Inflammatory macrophage (primary cell): ENCODE results near the gene COL6A5.
A peak's percentile ranks its signal among the peaks of the same experiment; 100 is the strongest.
"Not testable (repeated sequence)": the region's sequence is repeated elsewhere in the genome, so short reads cannot be mapped to it uniquely, and the experiment has no call there.

Source experiments
- DNase-seq, 2 donors: peaks; one replicate each; pipeline ENCODE4 v3.0.0-alpha.2; 2020 to 2022
- total RNA-seq, 18 experiments: gene quantifications; one replicate each; lab custom pipeline; 2026; ENCODE audit warnings: mixed read lengths in 6 of 18, inconsistent platforms in 2 of 18; lab: John Stamatoyannopoulos, UW

The COL6A5 gene, protein sequence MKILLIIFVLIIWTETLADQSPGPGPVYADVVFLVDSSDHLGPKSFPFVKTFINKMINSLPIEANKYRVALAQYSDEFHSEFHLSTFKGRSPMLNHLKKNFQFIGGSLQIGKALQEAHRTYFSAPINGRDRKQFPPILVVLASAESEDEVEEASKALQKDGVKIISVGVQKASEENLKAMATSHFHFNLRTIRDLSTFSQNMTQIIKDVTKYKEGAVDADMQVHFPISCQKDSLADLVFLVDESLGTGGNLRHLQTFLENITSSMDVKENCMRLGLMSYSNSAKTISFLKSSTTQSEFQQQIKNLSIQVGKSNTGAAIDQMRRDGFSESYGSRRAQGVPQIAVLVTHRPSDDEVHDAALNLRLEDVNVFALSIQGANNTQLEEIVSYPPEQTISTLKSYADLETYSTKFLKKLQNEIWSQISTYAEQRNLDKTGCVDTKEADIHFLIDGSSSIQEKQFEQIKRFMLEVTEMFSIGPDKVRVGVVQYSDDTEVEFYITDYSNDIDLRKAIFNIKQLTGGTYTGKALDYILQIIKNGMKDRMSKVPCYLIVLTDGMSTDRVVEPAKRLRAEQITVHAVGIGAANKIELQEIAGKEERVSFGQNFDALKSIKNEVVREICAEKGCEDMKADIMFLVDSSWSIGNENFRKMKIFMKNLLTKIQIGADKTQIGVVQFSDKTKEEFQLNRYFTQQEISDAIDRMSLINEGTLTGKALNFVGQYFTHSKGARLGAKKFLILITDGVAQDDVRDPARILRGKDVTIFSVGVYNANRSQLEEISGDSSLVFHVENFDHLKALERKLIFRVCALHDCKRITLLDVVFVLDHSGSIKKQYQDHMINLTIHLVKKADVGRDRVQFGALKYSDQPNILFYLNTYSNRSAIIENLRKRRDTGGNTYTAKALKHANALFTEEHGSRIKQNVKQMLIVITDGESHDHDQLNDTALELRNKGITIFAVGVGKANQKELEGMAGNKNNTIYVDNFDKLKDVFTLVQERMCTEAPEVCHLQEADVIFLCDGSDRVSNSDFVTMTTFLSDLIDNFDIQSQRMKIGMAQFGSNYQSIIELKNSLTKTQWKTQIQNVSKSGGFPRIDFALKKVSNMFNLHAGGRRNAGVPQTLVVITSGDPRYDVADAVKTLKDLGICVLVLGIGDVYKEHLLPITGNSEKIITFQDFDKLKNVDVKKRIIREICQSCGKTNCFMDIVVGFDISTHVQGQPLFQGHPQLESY (N-terminal part only)
- total RNA-seq: 0 to 0.55 (median 0.09) reads per million in 18 experiments

DNA sequence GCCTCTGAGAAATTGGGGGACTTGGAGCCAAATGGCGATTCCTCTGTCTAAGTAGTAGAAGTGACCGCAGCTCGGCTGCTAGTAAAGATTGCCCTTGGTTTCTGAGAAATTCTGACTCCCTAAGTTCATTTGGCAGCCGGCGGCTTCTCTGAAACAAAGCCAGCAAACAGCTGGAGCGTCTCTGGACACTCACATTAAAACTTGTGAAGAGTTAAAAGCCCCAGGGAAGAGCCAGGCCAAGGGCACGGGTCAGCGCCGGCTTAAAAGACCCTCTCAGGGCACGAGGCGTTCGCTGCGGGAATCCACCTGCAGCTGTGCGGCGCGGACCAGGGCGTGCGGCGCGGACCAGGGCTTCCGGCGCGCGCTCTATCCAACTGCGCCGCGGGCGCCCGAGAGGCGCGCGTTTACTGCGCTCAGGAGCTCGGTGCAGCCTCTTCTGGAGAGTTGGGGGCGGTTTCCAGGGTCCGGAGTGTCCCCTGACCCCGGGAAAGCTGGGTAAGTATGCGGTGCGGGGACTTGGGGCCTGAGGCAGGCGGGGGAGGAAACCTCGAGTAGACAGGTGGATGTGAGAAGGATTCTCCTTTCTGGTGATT, at the start of gene COL6A5:
COL6A5 (plus strand) TSS at position 186 of the 593 bp plus-strand sequence. CDS start 27,967 bp downstream, outside the sequence.
- peak in 1 of 2 donors; percentile 13 for DNase-seq

- DNase-seq: no peak
Observed at GRCh38 chr3:130299531-130299930, 45.9 kb upstream of the COL6A5 start.

GRCh38 chr3:130300888-130301287, 44.6 kb upstream of the COL6A5 start:
- DNase-seq: no peak

- no peak for DNase-seq
Observed at GRCh38 chr3:130310109-130310508, 35.4 kb upstream of the COL6A5 start.

DNA sequence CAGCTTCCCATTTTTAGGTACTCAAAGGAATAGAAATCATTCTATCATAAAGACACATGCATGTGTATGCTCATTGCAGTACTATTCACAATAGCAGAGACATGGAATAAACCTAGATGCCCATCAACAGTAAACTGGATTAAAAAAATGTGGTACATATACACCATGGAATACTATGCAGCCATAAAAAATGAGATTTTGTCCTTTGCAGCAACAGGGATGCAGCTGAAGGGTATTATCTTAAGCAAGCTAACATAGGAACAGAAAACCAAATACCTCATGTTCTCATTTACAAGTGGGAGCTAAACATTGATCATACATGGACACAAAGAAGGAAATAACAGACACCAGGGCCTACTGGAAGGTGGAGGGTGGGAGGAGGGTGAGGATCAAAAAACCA, 33.1 kb upstream of the COL6A5 start:
- no peak for DNase-seq

DNA sequence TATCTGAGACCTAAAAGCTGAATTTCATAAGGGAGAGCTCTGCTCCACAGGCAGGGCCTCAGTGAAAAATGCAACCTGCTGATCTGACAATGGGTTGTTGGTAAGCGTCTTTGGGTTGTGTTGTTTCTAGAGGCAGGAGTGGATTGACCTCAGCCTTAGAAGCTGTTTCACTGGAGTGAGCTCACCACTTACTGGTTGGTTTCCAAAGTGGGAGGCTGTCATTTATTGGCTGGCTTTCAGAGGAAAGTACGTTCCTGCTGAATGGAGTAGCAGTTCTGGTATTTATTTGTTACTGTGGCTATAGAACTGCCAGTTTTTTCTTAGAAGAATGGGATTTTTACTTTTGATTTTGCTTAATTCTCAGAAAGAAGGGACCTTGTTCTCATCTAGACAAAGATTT, 29.3 kb upstream of the COL6A5 start:
- no peak for DNase-seq

GRCh38 chr3:130323503-130323902, 22.0 kb upstream of the COL6A5 start:
- DNase-seq: no peak

GRCh38 chr3:130340766-130341165, 4.7 kb upstream of the COL6A5 start:
- no peak for DNase-seq

DNA sequence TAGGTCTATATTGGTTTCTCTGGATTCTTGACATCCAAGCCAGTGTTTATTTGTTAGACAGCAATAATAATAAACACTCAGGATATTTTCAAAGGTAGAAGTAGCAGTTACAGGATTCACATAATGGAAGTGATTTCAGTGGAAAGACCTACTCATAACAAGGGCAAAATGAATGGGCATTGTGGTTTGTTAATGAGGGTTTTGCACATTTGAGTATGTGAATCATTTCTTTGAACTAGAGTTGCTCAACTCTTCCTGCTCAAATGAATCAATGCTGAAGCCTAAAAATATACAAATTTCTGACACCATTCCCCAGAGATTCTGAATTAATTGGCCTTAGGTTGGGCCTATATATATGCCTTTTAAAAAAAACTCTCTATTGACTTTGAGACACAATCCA, 4.1 kb upstream of the COL6A5 start:
- no peak for DNase-seq

GRCh38 chr3:130341882-130342281, 3.6 kb upstream of the COL6A5 start:
- no peak for DNase-seq

DNA sequence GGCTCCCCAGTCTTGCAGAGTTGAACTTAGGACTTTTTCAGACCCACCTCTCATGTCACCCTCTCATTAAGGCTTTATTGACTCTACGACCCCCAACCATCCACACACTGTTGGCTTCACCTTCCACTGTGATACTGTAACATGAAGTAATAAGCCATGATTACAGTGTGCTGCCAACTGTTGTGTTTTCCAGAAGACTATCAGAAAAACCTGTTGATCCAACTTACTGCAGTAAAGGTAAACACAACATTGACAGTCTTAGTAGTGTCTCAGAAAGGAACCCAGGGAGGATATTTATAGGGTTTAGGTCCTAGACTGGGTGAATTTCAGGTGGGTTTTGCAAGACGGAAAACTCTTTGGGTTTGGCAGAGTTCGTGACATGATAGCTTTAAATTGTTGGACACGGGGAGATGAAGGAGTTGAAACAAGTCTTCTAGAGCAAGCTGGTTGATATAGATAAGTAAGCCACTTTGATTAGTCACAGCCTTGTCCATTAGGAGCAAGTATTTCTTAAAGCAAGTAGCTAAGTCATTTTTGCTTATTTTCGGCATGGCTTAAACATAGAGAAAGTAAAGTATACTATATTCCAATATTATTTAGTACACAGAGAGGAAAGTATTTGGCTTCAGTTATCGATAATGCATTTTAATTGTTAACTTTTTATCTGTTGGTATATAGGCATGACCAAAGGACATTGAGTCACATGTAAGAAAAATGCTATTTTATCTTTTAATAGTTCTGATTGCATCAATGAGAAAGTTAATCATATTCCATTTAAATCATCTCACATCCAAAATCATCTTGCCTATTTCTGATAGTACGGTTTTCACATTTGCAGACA, 2.4 kb upstream of the COL6A5 start:
- DNase-seq: no peak

DNA sequence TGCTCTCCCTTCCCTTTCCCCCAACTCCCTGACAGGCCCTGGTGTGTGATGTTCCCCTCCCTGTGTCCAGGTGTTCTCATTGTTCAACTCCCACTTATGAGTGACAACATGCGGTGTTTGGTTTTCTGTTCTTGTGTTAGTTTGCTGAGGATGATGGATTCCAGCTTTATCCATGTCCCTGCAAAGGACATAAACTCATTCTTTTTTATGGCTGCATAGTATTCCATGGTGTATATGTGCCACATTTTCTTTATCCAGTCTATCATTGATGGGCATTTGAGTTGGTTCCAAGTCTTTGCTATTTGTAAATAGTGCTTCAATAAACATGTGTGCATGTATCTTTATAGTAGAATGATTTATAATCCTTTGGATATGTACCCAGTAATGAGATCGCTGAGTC, 2.8 kb downstream of the COL6A5 start:
- DNase-seq: not testable (repeated sequence)

- DNase-seq: peak; percentile 38 to 79
Observed at GRCh38 chr3:130354430-130354829, 9.0 kb downstream of the COL6A5 start.

DNA sequence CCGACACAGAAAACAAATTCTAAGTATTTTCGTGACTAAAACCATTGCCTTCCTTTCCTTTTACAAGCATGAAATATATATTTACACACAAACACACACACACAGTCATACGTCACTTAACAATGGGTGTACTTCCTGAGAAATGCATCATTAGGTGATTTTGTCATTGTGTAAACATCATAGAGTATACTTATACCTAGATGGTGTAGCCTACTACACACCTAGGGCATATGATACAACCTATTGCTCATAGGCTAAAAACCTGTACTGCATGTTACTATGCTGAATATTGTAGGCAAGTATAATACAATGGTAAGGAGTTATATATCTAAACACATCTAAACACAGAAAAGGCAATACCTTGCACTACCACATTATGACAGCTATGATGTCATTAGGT, 28.6 kb downstream of the COL6A5 start:
- DNase-seq: no peak

- no peak for DNase-seq
Observed at GRCh38 chr3:130374908-130375307, 29.4 kb downstream of the COL6A5 start.

DNA sequence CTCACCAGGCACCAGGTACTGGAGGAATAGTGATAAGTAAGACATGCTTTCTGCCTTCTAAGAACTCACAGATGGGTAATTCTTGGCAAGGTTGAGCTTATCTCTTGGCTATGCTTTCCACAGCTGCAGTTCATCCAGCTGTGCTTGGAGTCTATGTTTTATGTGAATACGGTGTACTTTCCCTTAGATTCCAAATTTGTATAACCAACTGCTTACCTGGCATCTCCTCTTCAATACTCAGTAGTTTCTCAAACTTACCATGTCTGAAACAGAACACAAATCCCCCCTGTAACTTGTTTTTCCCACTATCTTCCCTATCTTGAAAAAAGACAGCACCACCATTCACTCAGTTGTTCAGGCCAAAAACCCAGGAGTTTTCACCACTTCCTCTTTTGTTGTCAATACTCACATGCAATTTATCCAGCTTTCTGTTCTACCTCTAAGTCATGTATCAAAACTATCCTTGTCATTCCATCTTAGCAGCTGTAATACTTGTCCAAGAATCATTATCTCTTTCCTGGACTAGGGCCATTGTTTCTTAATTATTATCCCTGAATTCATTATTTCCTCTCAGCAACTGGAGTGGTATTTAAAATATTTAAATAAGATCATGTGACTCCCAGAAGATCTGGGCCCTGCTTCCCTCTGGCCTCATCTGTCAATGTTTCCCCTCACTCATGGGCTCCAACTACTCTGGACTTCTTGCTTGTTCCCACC, 32.6 kb downstream of the COL6A5 start:
- DNase-seq: no peak

GRCh38 chr3:130378677-130379191, 33.3 kb downstream of the COL6A5 start:
- DNase-seq: no peak

DNA sequence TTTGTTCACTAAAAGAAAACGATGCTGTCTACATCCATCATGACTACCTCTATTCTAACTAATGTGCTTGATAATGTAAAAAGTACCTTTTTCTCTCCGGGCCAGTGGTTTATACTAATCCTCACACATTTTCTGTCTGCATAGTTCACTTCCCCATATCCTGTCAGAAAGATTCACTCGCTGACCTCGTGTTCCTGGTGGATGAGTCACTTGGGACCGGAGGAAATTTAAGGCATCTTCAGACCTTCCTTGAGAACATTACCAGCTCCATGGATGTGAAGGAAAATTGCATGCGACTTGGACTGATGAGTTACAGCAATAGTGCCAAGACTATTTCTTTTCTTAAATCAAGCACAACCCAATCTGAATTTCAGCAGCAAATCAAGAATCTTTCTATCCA, 33.8 kb downstream of the COL6A5 start:
- DNase-seq: no peak

DNA sequence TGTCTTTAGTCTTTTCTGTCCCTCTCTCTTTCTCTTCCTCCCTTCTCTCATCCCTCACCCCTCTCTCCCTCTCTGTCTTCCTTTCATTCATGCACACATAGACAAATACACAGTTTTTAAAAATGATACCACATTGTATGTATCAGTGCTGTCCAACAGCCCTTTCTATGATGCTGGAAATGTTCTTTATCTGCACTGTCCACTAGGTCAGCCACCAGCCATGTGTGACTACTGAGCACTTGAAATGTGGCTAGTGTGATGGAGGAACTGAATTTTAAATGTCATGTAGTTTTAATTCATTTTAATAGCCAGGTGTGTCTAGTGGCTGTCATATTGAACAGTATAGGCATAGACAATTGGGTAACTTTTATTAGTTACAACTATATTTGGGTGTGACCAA, 34.9 kb downstream of the COL6A5 start:
- no peak for DNase-seq

DNA sequence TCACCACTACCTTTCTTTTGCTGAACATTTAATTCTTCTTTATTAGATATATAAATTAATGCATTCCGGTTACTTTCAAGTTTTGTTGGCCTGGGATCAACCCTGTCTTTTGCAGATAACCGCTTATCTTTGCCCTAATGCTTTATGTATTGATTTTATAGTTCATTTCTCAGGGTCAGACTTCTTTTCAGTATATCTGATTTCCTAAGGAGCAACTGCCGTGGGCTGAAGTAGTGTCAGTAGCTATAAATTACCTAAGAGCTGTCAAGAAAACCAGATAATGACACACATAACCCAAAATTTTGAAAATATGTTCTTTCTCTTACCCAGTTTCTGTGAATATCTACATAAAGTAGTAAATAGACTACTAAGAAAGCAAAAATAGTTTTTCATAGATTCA, 38.0 kb downstream of the COL6A5 start:
- DNase-seq: no peak
